GM18861 (cell line): ENCODE results near the gene SMIM12.

Experiments
- ATAC-seq: cut with Tn5 transposase; IDR thresholded peaks from one replicate; pipeline ENCODE4 v1.9.1; 2021; ENCODE audit not compliant: unreplicated experiment

SMIM12 gene, protein sequence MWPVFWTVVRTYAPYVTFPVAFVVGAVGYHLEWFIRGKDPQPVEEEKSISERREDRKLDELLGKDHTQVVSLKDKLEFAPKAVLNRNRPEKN

GRCh38 chr1:34859446-34860200 is at the start of gene SMIM12:
SMIM12 (minus strand) TSS chr1:34859749; CDS start chr1:34855977, 3,772 bp downstream.
- ATAC-seq = peak; percentile 92

- no peak for ATAC-seq
These were observed 48.8 kb upstream of the SMIM12 start for GRCh38 chr1:34908369-34908768.

GRCh38 chr1:34907487-34908090 is 48.0 kb upstream of the SMIM12 start:
- no peak for ATAC-seq

- ATAC-seq = no peak
These were observed 47.2 kb upstream of the SMIM12 start for GRCh38 chr1:34906756-34907155.

DNA sequence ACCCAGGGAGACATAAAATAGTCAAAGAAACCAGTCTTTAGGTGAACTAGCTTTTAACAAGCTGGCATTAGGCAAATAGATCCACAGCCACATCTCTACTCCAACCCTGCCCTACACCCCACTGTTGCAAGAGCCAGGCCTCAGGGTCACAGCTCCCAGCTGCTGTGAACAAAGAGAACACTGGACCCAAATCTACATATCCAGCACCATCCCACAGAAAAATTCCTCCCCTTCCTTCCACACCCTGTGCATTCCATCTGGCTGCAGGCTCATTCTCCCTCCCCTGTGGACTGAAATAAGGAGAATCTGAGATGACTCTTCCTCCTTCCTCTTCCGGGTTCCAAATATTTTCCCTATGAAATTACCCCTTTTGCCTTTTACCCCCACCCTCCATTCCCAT is 46.7 kb upstream of the SMIM12 start:
- ATAC-seq = no peak

GRCh38 chr1:34905098-34905459 is 45.5 kb upstream of the SMIM12 start:
- no peak for ATAC-seq

DNA sequence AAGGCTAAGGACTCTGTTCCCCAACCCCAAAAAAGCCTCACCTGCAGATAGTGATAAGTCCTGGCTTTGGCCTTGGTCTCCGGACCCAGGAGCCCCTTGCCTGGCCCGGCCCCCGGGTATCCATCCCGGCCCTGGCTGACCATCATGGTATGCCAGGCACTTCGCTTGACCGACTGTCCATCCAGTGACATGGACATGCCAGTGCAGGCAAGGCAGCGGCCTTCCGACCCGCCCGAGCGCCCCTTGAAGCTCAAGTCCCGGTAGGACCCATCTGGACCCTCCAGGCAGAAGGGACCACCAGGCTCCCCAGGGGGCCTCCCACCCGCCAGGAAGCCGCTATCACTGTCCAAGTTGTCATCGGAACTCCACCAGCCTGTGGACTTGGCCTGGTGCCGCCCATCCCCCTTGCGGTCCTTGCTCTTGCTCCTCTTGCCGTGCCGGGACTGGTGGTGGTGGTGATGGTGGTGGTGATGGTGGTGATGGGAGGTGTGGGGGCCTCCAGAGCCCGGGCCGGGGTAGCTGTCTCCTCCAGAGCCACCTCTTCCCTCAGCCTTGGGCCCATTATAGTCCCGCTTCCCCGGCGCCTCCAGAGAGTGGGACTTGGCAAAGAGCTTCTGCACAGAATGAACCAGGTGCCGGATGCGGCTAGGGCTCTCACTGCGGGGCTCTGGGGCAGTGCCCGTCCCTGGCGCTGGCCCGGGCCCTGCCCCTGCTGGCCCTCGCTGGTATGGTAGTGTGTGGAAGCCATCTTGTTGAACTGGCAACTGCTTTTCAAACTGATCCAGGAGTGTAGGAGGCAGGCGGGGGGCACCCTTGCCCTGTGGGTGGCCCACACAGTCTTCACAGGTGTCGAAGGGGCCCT is 44.9 kb upstream of the SMIM12 start:
- no peak for ATAC-seq

DNA sequence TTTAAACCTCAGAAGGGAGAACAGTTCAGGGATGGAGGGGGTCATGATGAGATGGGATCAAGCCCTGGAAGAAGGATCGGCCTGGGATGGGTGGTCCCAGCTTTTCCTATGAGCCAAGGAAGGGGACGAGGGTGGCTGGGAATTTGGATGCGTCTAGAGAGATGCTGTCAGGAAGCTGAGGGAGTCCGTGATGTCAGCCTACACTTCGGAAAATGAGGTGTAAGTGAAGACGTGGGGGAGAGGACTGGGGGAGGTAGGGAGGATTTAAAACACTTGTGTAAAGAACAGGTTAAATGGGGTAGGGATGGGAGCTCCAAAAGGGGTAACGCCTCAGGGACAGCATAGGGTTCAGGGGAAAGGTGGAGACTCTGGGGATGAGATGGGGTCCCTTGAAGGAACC is 42.4 kb upstream of the SMIM12 start:
- ATAC-seq = no peak

GRCh38 chr1:34900775-34901502 is 41.4 kb upstream of the SMIM12 start:
- no peak for ATAC-seq

DNA sequence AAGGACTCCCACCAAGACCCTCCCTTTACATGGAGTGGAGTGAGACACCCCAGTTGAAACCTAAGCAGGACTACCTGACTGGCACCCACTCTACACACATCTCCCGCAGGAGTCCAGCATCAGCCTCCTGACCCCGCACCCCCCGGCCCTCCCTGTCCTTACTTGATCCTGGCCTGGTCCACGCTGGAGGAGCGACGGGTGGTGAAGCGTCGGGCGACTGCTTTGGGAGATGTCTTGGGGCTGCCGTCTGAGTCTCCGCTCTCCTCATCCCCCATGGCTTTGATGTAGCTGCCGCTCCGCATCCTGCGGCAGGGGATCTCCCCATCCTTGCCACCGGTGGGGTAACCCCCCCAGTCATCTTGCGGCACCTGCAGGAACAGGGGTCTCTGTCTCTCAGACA is 40.4 kb upstream of the SMIM12 start:
- no peak for ATAC-seq

- ATAC-seq = no peak
These were observed 39.9 kb upstream of the SMIM12 start for GRCh38 chr1:34899471-34899870.

GRCh38 chr1:34898330-34898761 is 38.8 kb upstream of the SMIM12 start:
- ATAC-seq = no peak

DNA sequence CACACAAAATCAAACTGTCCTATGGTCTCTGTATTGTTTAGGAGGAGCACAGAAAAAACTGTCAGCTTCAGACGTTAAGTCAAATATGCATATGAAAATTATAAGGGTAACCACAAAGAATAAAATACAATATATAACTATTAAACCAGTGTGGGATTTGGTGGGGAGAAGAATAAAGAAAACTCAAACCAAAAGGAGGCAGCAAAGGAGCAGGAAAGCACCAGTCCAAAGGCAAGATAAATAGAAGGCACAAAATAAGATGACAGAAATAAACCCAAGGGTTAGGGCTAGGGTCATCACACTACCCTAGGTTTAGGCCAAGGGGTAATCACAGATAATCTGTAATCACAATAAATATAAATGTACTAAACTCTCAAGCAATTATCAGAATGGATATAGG is 37.1 kb upstream of the SMIM12 start:
- no peak for ATAC-seq

DNA sequence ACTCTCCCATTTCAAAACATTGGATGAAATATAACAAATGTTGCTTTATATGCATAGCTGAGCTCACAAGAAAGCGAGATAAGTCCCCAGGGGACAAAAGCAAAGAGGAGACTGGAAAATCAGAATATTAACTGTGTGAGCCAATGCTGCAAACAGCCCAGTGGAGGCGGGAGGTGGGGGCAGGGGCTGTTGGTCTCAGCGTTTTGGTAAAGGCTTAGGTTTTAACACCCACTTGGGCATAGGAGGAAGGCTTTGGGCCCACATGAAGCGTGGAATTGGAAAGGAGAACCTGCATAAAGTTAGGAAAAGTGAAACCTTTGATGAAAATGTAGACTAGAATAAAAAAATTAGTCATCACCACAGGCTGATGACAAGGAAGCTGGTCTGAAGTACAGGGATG is 30.2 kb upstream of the SMIM12 start:
- ATAC-seq = no peak

DNA sequence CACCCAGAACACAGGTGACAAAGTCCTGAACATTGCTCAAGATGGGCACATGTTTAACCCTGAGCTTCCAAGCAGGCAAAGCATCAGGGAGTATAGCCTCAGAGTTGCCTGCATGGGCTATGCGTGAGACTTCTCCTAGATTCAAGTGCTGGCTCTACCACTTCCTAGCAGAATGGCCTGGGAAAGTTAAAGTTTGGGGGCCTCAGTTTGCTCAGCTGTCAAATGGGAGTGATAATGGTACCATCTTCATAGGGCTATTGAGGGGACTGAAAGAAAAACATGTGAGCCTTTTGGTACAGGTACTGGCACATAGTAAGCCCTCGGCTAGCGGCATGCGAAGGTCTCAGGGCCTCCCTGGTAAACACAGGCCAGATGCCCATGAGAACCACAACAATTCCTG is 28.0 kb upstream of the SMIM12 start:
- no peak for ATAC-seq

- ATAC-seq = no peak
These were observed 26.1 kb upstream of the SMIM12 start for GRCh38 chr1:34885405-34886247.

- ATAC-seq = no peak
These were observed 25.4 kb upstream of the SMIM12 start for GRCh38 chr1:34884961-34885360.

GRCh38 chr1:34884536-34884935 is 25.0 kb upstream of the SMIM12 start:
- no peak for ATAC-seq

GRCh38 chr1:34879230-34879629 is 19.7 kb upstream of the SMIM12 start:
- ATAC-seq = no peak

DNA sequence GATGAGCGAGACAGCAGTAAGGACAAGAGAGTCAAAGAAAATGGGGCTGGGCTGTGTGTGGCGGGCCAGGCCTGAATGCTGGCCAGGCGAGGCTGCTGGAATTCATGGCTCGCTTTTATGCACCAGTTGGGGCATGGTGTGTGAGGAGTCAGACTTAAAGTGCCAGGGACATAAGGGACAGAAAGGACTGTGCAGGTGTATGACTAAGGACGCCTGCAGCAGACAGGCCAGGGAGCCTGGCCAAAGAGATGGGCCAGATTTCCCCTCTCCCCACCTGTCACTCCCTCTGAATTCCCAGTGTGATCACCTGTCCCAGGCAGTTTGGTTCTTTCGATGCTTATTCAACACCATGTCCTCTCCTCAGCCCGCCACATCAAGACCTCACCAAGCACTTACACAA is 16.9 kb upstream of the SMIM12 start:
- ATAC-seq = no peak
